ENCODE measurements around the gene NAA11. TPM values are rescaled to one million over a fixed set of nuclear protein-coding genes. Genes with fewer than 3 reads are reported as not detected.

The NAA11 gene
- polyA plus RNA-seq, 2 of the 4 experiments (the other 2 are of a cell fraction), result not detected

DNA sequence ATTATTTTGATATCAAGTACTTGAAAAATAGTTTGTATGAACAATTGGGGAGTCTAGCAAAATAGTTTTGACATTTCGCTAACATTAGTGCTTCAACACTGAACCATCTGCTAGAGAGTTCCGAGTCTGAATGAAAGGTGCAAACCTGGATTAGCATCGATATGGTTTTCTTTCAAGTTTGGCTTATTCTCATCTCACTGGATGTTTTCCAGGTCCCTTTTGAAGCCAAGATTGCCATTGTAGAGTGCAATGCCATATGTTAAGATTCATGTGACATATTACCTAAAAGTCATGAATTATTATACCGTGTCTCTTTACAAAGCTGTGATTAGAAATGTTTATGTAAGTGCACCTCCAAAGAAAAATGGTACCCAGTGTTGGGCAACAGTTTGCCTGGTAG, 36.8 kb upstream of the NAA11 start (continued):
- TF ChIP-seq HEYL (CRISPR knock-in tag; IDR thresholded peaks at IDR 0.05) (no peak), POLR2AphosphoS2 (conservative IDR thresholded peaks at IDR 0.05; ENCODE audit: low read length) (no peak), ZFP36 (IDR thresholded peaks at IDR 0.05; ENCODE audit: borderline replicate concordance, partially characterized antibody) (no peak), BHLHE40 (IDR thresholded peaks at IDR 0.05; ENCODE audit: low read depth, low read length) (no peak), JUN (IDR thresholded peaks at IDR 0.05) (no peak)

DNA sequence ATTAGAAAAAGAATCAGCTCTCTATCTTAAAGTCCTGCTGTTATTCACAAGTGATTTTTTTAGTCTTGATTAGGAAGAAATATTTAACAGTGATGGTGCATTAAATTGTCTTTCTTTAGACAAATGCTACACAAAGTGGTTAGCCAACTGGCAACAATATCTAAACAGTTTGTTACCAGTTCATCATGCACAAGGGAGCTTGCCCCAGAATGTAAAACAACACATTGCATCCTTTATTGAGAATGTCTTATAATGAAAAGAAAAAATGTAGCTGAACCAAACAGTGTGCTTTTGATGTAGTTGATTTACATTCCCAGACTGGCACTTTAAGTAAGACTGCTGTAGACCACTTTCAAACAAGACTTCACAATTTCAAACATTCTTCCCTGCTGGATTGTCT, 34.1 kb upstream of the NAA11 start:
- Histone ChIP-seq H3K4me3 (no peak overlapping the region), H3K27ac (no peak overlapping the region), H3K9me3 (no peaks in the 10 kb centered on the region), H3K4me2 (no peak overlapping the region), H3K4me1 (no peaks in the 10 kb centered on the region)
- FAIRE-seq (no peak), DNase-seq (ENCODE audit: low read depth in 1 of 2, low spot score in 1 of 2) (no peak), ATAC-seq (no peak)
- TF ChIP-seq POLR2AphosphoS2 (conservative IDR thresholded peaks at IDR 0.05; ENCODE audit: low read length) (no peak), CHD2 (IDR thresholded peaks at IDR 0.05; ENCODE audit: low read length, partially characterized antibody) (no peak), TFCP2L1 (CRISPR knock-in tag; IDR thresholded peaks at IDR 0.05) (no peak), EHMT2 (IDR thresholded peaks at IDR 0.05; ENCODE audit: low read depth) (no peak), CHD4 (IDR thresholded peaks at IDR 0.05; ENCODE audit: borderline replicate concordance) (no peak), CBX8 (IDR thresholded peaks at IDR 0.05) (no peak), ESRRA (IDR thresholded peaks at IDR 0.05; ENCODE audit: borderline replicate concordance, low read length) (no peak), FOXS1 (CRISPR knock-in tag; IDR thresholded peaks at IDR 0.05) (no peak), EP300 (IDR thresholded peaks at IDR 0.05) (no peak), CEBPB (IDR thresholded peaks at IDR 0.05) (no peak), HOXB5 (CRISPR knock-in tag; IDR thresholded peaks at IDR 0.05) (no peak), CBX2 (IDR thresholded peaks at IDR 0.05; ENCODE audit: borderline replicate concordance, low read depth) (no peak), FOSL2 (IDR thresholded peaks at IDR 0.05) (no peak), FOSL2 (CRISPR knock-in tag; IDR thresholded peaks at IDR 0.05) (no peak)
- TF ChIP-seq, protein P1, sequence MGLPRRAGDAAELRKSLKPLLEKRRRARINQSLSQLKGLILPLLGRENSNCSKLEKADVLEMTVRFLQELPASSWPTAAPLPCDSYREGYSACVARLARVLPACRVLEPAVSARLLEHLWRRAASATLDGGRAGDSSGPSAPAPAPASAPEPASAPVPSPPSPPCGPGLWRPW (IDR thresholded peaks at IDR 0.05), result no peak
- TF ChIP-seq, protein P2, sequence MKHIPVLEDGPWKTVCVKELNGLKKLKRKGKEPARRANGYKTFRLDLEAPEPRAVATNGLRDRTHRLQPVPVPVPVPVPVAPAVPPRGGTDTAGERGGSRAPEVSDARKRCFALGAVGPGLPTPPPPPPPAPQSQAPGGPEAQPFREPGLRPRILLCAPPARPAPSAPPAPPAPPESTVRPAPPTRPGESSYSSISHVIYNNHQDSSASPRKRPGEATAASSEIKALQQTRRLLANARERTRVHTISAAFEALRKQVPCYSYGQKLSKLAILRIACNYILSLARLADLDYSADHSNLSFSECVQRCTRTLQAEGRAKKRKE (CRISPR knock-in tag; IDR thresholded peaks at IDR 0.05; ENCODE audit: low read depth), result no peak
- TF ChIP-seq, protein P3, sequence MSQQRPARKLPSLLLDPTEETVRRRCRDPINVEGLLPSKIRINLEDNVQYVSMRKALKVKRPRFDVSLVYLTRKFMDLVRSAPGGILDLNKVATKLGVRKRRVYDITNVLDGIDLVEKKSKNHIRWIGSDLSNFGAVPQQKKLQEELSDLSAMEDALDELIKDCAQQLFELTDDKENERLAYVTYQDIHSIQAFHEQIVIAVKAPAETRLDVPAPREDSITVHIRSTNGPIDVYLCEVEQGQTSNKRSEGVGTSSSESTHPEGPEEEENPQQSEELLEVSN (IDR thresholded peaks at IDR 0.05; ENCODE audit: borderline replicate concordance, low read depth), result no peak
- POLR2A ChIA-PET, result no interaction called here
- CTCF ChIA-PET, result no interaction called here

DNA sequence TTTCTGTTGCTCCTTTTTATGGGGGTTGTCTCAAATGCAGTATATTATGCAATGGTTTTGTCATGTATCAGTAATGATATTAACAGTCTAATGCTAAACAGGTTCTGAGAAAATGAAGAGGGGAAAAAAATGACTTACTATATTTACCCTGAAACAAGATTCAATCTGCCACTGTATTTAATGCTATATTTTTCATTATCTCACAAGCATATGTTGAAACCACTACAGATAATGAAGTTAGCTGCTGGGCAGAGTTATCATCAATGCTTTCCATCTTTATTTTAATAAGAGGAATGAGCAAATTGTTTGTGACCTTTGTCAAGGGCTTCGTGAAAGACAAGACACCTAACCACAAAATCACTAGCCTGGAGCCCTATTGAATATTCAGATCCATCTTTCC, 32.6 kb upstream of the NAA11 start:
- H3K27ac ChIP-seq, result no peak overlapping the region
- WGBS (ENCODE audit: missing lambda C conversion rate), result 0% methylated on average over 1 of the region's 1 CpG
- no peak overlapping the region for H3K4me3 ChIP-seq
- no peaks in the 10 kb centered on the region for H3K4me1 ChIP-seq
- TF ChIP-seq FOSB (CRISPR knock-in tag; IDR thresholded peaks at IDR 0.05) (no peak), RCOR1 (IDR thresholded peaks at IDR 0.05; ENCODE audit: low read depth, low read length) (no peak), KDM5A (IDR thresholded peaks at IDR 0.05) (no peak), POLR2AphosphoS2 (conservative IDR thresholded peaks at IDR 0.05; ENCODE audit: low read length) (no peak), HDAC2 (IDR thresholded peaks at IDR 0.05) (no peak), RFX5 (IDR thresholded peaks at IDR 0.05) (no peak), ZFP36 (IDR thresholded peaks at IDR 0.05; ENCODE audit: borderline replicate concordance, partially characterized antibody) (no peak), CBX2 (IDR thresholded peaks at IDR 0.05; ENCODE audit: borderline replicate concordance, low read depth) (no peak), JUNB (IDR thresholded peaks at IDR 0.05) (no peak)
- TF ChIP-seq, protein P4, sequence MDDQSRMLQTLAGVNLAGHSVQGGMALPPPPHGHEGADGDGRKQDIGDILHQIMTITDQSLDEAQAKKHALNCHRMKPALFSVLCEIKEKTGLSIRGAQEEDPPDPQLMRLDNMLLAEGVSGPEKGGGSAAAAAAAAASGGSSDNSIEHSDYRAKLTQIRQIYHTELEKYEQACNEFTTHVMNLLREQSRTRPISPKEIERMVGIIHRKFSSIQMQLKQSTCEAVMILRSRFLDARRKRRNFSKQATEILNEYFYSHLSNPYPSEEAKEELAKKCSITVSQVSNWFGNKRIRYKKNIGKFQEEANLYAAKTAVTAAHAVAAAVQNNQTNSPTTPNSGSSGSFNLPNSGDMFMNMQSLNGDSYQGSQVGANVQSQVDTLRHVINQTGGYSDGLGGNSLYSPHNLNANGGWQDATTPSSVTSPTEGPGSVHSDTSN (IDR thresholded peaks at IDR 0.05), result no peak
- TF ChIP-seq, protein P1 (IDR thresholded peaks at IDR 0.05), result no peak
- TF ChIP-seq, protein P2 (CRISPR knock-in tag; IDR thresholded peaks at IDR 0.05; ENCODE audit: low read depth), result no peak
- TF ChIP-seq, protein P5, sequence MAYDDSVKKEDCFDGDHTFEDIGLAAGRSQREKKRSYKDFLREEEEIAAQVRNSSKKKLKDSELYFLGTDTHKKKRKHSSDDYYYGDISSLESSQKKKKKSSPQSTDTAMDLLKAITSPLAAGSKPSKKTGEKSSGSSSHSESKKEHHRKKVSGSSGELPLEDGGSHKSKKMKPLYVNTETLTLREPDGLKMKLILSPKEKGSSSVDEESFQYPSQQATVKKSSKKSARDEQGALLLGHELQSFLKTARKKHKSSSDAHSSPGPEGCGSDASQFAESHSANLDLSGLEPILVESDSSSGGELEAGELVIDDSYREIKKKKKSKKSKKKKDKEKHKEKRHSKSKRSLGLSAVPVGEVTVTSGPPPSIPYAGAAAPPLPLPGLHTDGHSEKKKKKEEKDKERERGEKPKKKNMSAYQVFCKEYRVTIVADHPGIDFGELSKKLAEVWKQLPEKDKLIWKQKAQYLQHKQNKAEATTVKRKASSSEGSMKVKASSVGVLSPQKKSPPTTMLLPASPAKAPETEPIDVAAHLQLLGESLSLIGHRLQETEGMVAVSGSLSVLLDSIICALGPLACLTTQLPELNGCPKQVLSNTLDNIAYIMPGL (CRISPR knock-in tag; IDR thresholded peaks at IDR 0.05; ENCODE audit: borderline replicate concordance), result no peak
- TF ChIP-seq, protein P6, sequence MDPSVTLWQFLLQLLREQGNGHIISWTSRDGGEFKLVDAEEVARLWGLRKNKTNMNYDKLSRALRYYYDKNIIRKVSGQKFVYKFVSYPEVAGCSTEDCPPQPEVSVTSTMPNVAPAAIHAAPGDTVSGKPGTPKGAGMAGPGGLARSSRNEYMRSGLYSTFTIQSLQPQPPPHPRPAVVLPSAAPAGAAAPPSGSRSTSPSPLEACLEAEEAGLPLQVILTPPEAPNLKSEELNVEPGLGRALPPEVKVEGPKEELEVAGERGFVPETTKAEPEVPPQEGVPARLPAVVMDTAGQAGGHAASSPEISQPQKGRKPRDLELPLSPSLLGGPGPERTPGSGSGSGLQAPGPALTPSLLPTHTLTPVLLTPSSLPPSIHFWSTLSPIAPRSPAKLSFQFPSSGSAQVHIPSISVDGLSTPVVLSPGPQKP (IDR thresholded peaks at IDR 0.05; ENCODE audit: low read depth, low read length), result no peak
- DNase-seq (ENCODE audit: low read depth in 1 of 2, low spot score in 1 of 2) (no peak), ATAC-seq (no peak), FAIRE-seq (no peak)
- CTCF ChIA-PET, result no interaction called here
- no peaks in the 10 kb centered on the region for H3K9me3 ChIP-seq
- H3K4me2 ChIP-seq, result no peak overlapping the region
- POLR2A ChIA-PET, result no interaction called here
